Measurements from ENCODE around the gene DTL.
A peak's percentile ranks its signal among the peaks of the same experiment; 100 is the strongest.

DTL gene

GRCh38 chr1:212137854-212138253 is 102.3 kb downstream of the DTL start:
- H3K4me3 ChIP-seq (ENCODE audit: low read depth, low read length): no peak overlapping the region
- no peak for DNase-seq (ENCODE audit: low read depth)
- no peak for TF ChIP-seq CTCF (IDR thresholded peaks at IDR 0.05; ENCODE audit: control insufficient read depth, extremely low read depth, insufficient read depth)

GRCh38 chr1:212138457-212138856 is 102.9 kb downstream of the DTL start:
- H3K4me3 ChIP-seq (ENCODE audit: low read depth, low read length): no peak overlapping the region
- no peak for TF ChIP-seq CTCF (IDR thresholded peaks at IDR 0.05; ENCODE audit: control insufficient read depth, extremely low read depth, insufficient read depth)
- DNase-seq (ENCODE audit: low read depth): no peak

GRCh38 chr1:212139526-212140135 is 104.1 kb downstream of the DTL start:
- H3K4me3 ChIP-seq (ENCODE audit: low read depth, low read length): no peak overlapping the region
- no peak for TF ChIP-seq CTCF (IDR thresholded peaks at IDR 0.05; ENCODE audit: control insufficient read depth, extremely low read depth, insufficient read depth)
- DNase-seq (ENCODE audit: low read depth): no peak

GRCh38 chr1:212141404-212141803 is 105.9 kb downstream of the DTL start:
- TF ChIP-seq CTCF (IDR thresholded peaks at IDR 0.05; ENCODE audit: control insufficient read depth, extremely low read depth, insufficient read depth): no peak

GRCh38 chr1:212142883-212143530 is 107.5 kb downstream of the DTL start:
- H3K4me3 ChIP-seq (ENCODE audit: low read depth, low read length): no peak overlapping the region
- no peak for TF ChIP-seq CTCF (IDR thresholded peaks at IDR 0.05; ENCODE audit: control insufficient read depth, extremely low read depth, insufficient read depth)
- no peak for DNase-seq (ENCODE audit: low read depth)

More at GRCh38 chr1:212141404-212141803, 105.9 kb downstream of the DTL start:
- no peak for DNase-seq (ENCODE audit: low read depth)
- no peak overlapping the region for H3K4me3 ChIP-seq (ENCODE audit: low read depth, low read length)

- TF ChIP-seq CTCF (IDR thresholded peaks at IDR 0.05; ENCODE audit: control insufficient read depth, extremely low read depth, insufficient read depth): no peak
- no peak overlapping the region for H3K4me3 ChIP-seq (ENCODE audit: low read depth, low read length)
- peak; percentile 77 for DNase-seq (ENCODE audit: low read depth)
Observed at GRCh38 chr1:212147581-212148033, 112.1 kb downstream of the DTL start.

Data from LNCaP clone FGC (cell line).